HuH-7 (cell line): ENCODE measurements around the gene LILRB1.
A peak's percentile ranks its signal among the peaks of the same experiment; 100 is the strongest.
"Not testable (repeated sequence)": the region's sequence is repeated elsewhere in the genome, so short reads cannot be mapped to it uniquely, and the experiment has no call there.

Source experiments
- DNase-seq: peaks from one replicate; pipeline ENCODE4 v3.0.0; 2011; ENCODE audit warnings: low spot score

The LILRB1 gene

DNA sequence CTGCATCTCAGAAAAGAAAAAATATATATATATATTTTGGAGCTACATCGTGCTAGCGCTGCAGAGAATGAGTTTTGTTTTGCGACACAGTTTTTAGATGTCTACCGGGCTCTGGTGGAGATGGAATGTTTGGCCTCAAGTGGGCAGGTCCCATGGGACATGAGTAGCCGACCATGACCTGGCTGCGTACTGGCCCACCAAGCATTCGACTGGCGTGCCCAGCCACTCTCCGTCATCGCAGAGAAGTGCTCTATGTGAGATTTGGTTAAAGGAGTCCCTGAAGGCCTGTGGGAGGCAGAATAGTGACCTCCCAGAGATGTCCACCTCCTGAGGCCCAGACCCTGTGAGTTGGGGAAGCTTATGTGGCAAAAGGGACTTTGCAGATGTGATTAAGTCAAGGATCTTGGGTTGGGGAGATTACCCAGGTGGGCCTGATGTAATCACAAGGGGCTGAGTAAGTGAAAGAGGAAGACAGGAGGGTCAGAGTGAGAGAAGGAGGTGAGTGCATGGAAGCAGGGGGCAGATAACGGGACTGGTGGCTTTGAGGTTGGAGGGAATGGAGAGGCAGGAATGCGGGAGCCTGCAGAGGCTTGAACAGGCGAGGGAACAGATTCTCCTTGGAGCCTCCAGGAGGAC lies 31.7 kb downstream of the LILRB1 start:
- DNase-seq = no peak

- no peak for DNase-seq
Observed at GRCh38 chr19:54662730-54663129, 32.4 kb downstream of the LILRB1 start, which contains the start of gene LILRB4. Gene LILRB4 (plus strand): TSS chr19:54662985. CDS start chr19:54663034, 49 bp downstream.

- no peak for DNase-seq
Observed at GRCh38 chr19:54665530-54665929, 35.2 kb downstream of the LILRB1 start.

DNA sequence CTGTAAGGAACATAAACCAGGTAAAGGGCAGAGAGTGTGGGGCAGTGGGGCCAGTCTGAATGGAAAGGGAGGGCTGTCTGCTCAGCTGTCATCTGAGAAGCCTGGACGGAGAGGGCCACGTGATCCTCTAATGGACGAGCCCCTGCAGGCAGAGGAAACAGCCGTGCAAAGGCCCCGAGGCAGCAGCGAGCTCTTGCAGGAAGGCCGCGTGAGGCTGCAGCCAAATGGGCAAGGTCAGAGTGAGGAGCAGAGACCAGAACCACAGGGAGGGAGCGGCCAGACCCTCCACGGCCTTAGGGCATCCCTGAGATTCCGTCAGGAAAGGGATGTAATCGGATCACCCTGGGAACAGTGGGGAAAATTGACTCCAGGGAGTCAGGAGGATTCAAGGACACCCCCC lies 36.9 kb downstream of the LILRB1 start:
- DNase-seq = no peak

DNA sequence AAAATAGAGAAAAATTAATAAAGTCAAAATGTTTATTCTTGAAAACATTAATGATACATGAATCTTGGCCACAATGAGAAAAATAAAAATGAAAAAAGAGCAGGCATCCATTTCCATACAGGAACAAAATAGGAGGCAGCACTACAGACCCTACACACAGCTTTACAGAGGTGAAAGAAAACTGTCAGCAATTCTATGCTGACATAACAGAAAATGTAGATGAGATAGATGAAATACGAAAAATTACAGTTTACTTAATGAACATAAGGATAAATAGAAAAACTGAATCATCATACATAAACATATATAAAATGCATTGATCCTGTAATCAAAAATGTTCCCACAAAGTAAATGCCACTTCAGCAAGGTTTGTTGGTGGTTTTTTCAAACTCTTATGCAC lies 38.1 kb downstream of the LILRB1 start:
- DNase-seq = no peak

GRCh38 chr19:54670576-54671357 lies 40.5 kb downstream of the LILRB1 start:
- no peak for DNase-seq

- no peak for DNase-seq
Observed at GRCh38 chr19:54673222-54673621, 42.9 kb downstream of the LILRB1 start.

GRCh38 chr19:54674021-54674617 lies 43.8 kb downstream of the LILRB1 start:
- DNase-seq = peak; percentile 28

GRCh38 chr19:54676210-54676834 lies 46.0 kb downstream of the LILRB1 start:
- peak; percentile 47 for DNase-seq

GRCh38 chr19:54677217-54677616 lies 46.9 kb downstream of the LILRB1 start:
- DNase-seq = no peak

DNA sequence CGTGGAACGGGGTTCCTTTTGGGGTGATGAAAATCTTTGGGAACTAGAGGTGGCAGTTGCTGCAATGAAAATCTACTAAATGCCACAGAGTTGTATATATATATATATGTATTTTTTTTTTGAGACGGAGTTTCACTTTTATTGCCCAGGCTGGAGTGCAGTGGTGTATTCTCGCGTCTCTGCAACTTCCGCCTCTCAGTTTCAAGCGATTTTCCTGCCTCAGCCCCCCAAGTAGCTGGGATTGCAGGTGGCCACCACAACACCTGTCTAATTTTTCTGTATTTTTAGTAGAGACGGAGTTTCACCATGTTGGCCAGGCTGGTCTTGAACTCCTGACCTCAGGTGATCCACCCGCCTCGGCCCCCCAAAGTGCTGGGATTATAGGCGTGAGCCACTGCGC lies 51.3 kb downstream of the LILRB1 start:
- not testable (repeated sequence) for DNase-seq

DNA sequence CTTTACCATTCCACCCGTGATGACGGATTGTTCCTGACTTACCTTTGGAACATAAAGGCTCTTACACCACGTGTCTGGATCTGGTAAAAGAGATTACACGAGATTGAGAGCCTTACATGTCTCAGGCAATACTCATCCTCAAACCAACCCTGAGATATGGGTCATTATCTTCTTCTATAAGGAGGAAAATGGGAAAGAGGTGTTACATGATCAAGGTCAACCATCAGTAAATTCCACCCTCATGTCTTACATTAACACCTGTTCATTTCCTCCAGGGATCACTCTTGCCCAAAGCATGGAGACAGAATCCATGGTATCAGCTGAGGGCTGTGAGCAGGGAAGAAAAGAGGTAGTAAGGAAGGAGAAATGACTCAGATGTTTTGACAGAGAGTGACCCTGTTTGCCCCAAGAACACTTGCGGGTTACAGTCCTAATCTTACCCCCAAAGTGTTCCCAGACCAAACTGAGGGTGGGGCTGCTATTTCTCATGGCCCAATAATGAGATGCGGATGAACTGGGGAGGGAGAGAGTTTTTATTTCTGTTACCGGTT lies 52.1 kb downstream of the LILRB1 start:
- no peak for DNase-seq

DNA sequence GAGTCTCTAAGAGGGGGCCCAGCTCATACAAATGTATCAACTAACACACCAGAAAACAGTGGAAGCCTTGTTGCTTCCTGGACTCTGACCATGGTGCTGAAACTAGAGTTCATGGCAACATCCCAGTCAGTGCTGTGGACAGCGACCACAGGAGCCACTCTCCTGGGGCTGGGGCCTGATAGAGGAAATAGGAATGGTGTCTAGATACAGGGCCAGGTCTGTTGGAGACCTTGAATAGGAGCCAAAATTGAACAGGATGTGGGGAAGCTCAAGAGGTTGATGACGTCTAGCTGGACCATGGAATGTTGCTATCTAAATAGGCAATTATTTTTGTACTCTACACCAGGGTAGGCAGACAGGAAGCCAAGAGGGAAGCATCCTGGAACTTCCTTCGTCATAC lies 54.2 kb downstream of the LILRB1 start:
- DNase-seq = peak; percentile 40
